Measurements from ENCODE around the gene NEK3. TPM values are rescaled to one million over a fixed set of nuclear protein-coding genes. Genes with fewer than 3 reads are reported as not detected.

The NEK3 gene
- total RNA-seq, 2 experiments from 2014 or later, result 18.2 to 32.2 TPM

GRCh38 chr13:52156724-52157261 lies 2.6 kb downstream of the NEK3 start:
- POLR2A ChIA-PET, result interaction anchor here (0.6 to 1.7 kb wide), 6 partner anchors 9 to 736 kb away, joined by 3 to 4 read pairs (median 3); no protein-coding TSS in a partner anchor

GRCh38 chr13:52155177-52155576 lies 4.2 kb downstream of the NEK3 start:
- Histone ChIP-seq H4K20me1 (ENCODE audit: insufficient read depth, low read length) (no peaks in the 10 kb centered on the region), H3K27ac (ENCODE audit: low read depth, low read length, poor library complexity, severe bottlenecking) (no peak overlapping the region), H3K9me2 (ENCODE audit: insufficient read depth, low read length) (no peaks in the 10 kb centered on the region), H3K4me3 (ENCODE audit: low read depth, low read length, poor library complexity, severe bottlenecking) (no peak overlapping the region), H3K4me1 (ENCODE audit: insufficient read depth, low read length, poor library complexity, severe bottlenecking) (peaks cover 14% of the 10 kb centered on the region), H3K9me3 (ENCODE audit: low read length) (no peaks in the 10 kb centered on the region), H3K79me2 (ENCODE audit: insufficient read depth, low read depth, low read length) (no peaks in the 10 kb centered on the region; the same call in 1 of the 2 replicates), H3K4me2 (ENCODE audit: low read length) (no peak overlapping the region), H2AFZ (ENCODE audit: low read length) (no peak overlapping the region), H3K36me3 (ENCODE audit: insufficient read depth, low read length) (peaks cover 29% of the 10 kb centered on the region)
- CTCF ChIA-PET (ENCODE audit: unreplicated experiment), result no interaction called here
- no peak for DNase-seq (ENCODE audit: low spot score)
- TF ChIP-seq CTCF (conservative IDR thresholded peaks at IDR 0.05; ENCODE audit: low read length) (no peak), EZH2phosphoT487 (IDR thresholded peaks at IDR 0.05; ENCODE audit: borderline replicate concordance, low read depth, low read length) (no peak)
- intact Hi-C loops (cut with micrococcal nuclease; ENCODE audit: unreplicated experiment), result loop anchor here (5.0 to 10.0 kb wide), 2 partner anchors 37 to 300 kb away; partner anchors contain the start of genes CKAP2 and VPS36
- POLR2A ChIA-PET, result interaction anchor here (1.2 kb wide), 1 partner anchor 15 kb away, joined by 3 read pairs; no protein-coding TSS in a partner anchor
- no TSS peak for BruUV-seq (replicated peaks)

More at GRCh38 chr13:52156724-52157261, 2.6 kb downstream of the NEK3 start:
- H2AFZ ChIP-seq (ENCODE audit: low read length), result no peak overlapping the region
- H3K27ac ChIP-seq (ENCODE audit: low read depth, low read length, poor library complexity, severe bottlenecking), result no peak overlapping the region
- H3K4me1 ChIP-seq (ENCODE audit: insufficient read depth, low read length, poor library complexity, severe bottlenecking), result peaks cover 14% of the 10 kb centered on the region
- intact Hi-C loops (cut with micrococcal nuclease; ENCODE audit: unreplicated experiment), result loop anchor here (5.0 to 10.0 kb wide), 2 partner anchors 36 to 298 kb away; partner anchors contain the start of genes CKAP2 and VPS36
- no peak for DNase-seq (ENCODE audit: low spot score)
- H3K9me3 ChIP-seq (ENCODE audit: low read length), result no peaks in the 10 kb centered on the region
- H4K20me1 ChIP-seq (ENCODE audit: insufficient read depth, low read length), result no peaks in the 10 kb centered on the region
- no peak overlapping the region for H3K4me3 ChIP-seq (ENCODE audit: low read depth, low read length, poor library complexity, severe bottlenecking)
- H3K79me2 ChIP-seq (ENCODE audit: insufficient read depth, low read depth, low read length), result no peaks in the 10 kb centered on the region; the same call in 1 of the 2 replicates
- H3K4me2 ChIP-seq (ENCODE audit: low read length), result no peak overlapping the region
- H3K9me2 ChIP-seq (ENCODE audit: insufficient read depth, low read length), result no peaks in the 10 kb centered on the region
- TF ChIP-seq EZH2phosphoT487 (IDR thresholded peaks at IDR 0.05; ENCODE audit: borderline replicate concordance, low read depth, low read length) (no peak), CTCF (conservative IDR thresholded peaks at IDR 0.05; ENCODE audit: low read length) (no peak)
- no TSS peak for BruUV-seq (replicated peaks)
- H3K36me3 ChIP-seq (ENCODE audit: insufficient read depth, low read length), result peaks cover 14% of the 10 kb centered on the region; the same call in 1 of the 2 replicates
- CTCF ChIA-PET (ENCODE audit: unreplicated experiment), result no interaction called here

GRCh38 chr13:52147225-52147624 lies 12.2 kb downstream of the NEK3 start:
- BruUV-seq (replicated peaks), result no TSS peak
- H4K20me1 ChIP-seq (ENCODE audit: insufficient read depth, low read length), result no peaks in the 10 kb centered on the region
- no peak overlapping the region for H3K4me3 ChIP-seq (ENCODE audit: low read depth, low read length, poor library complexity, severe bottlenecking)
- H3K36me3 ChIP-seq (ENCODE audit: insufficient read depth, low read length), result peaks cover 47% of the 10 kb centered on the region
- H3K27ac ChIP-seq (ENCODE audit: low read depth, low read length, poor library complexity, severe bottlenecking), result no peak overlapping the region
- ChIA-PET CTCF (ENCODE audit: unreplicated experiment) (no interaction called here), POLR2A (interaction anchor here (1.0 to 1.5 kb wide), 2 partner anchors 10 to 27 kb away, joined by 3 read pairs; no protein-coding TSS in a partner anchor)
- DNase-seq (ENCODE audit: low spot score), result no peak
- TF ChIP-seq CTCF (conservative IDR thresholded peaks at IDR 0.05; ENCODE audit: low read length) (no peak), EZH2phosphoT487 (IDR thresholded peaks at IDR 0.05; ENCODE audit: borderline replicate concordance, low read depth, low read length) (no peak)
- H3K9me3 ChIP-seq (ENCODE audit: low read length), result no peaks in the 10 kb centered on the region
- intact Hi-C loops (cut with micrococcal nuclease; ENCODE audit: unreplicated experiment), result no loop called here
- H3K4me1 ChIP-seq (ENCODE audit: insufficient read depth, low read length, poor library complexity, severe bottlenecking), result no peaks in the 10 kb centered on the region
- H3K79me2 ChIP-seq (ENCODE audit: insufficient read depth, low read depth, low read length), result no peaks in the 10 kb centered on the region
- H2AFZ ChIP-seq (ENCODE audit: low read length), result no peak overlapping the region
- H3K9me2 ChIP-seq (ENCODE audit: insufficient read depth, low read length), result no peaks in the 10 kb centered on the region
- no peak overlapping the region for H3K4me2 ChIP-seq (ENCODE audit: low read length)
